Measurements from ENCODE around the gene CDC6. TPM values are rescaled to one million over a fixed set of nuclear protein-coding genes. Genes with fewer than 3 reads are reported as not detected.

Gene CDC6
- total and polyA plus RNA-seq, 2 of the 8 experiments (the other 6 are each of a cell fraction or from before 2014, with no cell fraction given) = 50.5 to 140 TPM

DNA sequence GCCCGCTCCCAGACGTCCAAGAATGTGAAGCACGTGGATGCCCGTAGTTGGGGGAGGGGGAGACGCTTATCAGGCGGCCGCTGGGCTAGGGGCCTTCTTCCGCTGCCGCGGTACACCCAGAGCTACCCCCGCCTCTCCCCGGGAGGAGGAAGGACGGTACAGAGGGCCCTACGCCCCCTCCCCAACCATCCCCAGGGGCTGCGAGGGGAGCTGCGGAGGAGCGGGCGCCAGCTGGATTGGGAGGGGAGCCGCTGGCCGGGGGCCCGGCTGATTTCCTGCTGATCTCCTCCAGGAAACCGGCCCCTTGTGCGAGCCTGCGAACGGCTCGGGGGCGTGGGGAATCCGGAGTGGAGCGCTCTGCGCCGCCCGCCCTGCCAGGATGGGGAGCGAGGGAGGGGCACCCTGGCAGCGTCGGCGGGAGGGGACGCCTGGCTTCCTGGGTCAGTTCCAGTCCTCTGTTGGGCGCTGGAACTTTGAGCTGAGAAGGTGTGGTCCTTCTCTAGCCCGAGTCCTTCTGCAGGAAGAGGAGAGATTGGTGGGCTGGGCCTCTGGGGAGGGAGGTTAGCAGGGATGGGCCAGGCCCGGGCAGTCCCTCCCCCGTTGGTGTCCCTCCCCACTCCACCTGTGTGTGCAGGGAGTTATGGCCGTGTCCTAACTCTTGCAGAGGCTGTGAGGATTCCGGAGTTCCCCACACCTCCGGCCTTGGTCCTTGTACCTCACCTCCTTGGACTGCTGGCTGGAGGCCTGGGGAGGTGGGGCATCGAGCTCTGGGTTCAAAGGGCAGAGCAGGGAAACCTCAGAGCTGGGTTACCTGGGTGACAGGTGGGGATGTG, 57.7 kb downstream of the CDC6 start (continued):
- TF ChIP-seq YY1 (IDR thresholded peaks at IDR 0.05; ENCODE audit: low read depth, low read length) = no peak
- TF ChIP-seq GTF2F1 (IDR thresholded peaks at IDR 0.05; ENCODE audit: borderline replicate concordance, low read depth, low read length) = no peak
- no peak for TF ChIP-seq CBX5 (IDR thresholded peaks at IDR 0.05; ENCODE audit: low read depth, low read length)
- peak; percentile 71; the same call in 1 of the 2 replicates for TF ChIP-seq SP1 (IDR thresholded peaks at IDR 0.05; ENCODE audit: low read depth, low read length)
- TF ChIP-seq NANOG (IDR thresholded peaks at IDR 0.05; ENCODE audit: insufficient read depth, low read depth, low read length, poor library complexity, severe bottlenecking) = no peak
- TF ChIP-seq CBX8 (IDR thresholded peaks at IDR 0.05; ENCODE audit: borderline replicate concordance, low read depth, low read length) = no peak
- TF ChIP-seq TBP (IDR thresholded peaks at IDR 0.05; ENCODE audit: low read depth, low read length) = peak; percentile 36; the same call in 1 of the 2 replicates
- 0 out of 2 replicates have a peak, but pooled peaks have one; percentile 50 for TF ChIP-seq TCF12 (IDR thresholded peaks at IDR 0.05; ENCODE audit: low read depth, low read length)
- TF ChIP-seq POLR2A (IDR thresholded peaks at IDR 0.05; ENCODE audit: control extremely low read depth in 1 of 2, low read depth in 2 of 2, low read length in 2 of 2) = no peak; a peak in 1 of 3 replicates
- peak in 1 of 2 experiments; percentile 35; a peak in 1 of 3 replicates for TF ChIP-seq EP300 (IDR thresholded peaks at IDR 0.05; ENCODE audit: borderline replicate concordance in 1 of 2, low read depth in 2 of 2, low read length in 2 of 2)
- TF ChIP-seq CHD1 (IDR thresholded peaks at IDR 0.05; ENCODE audit: low read depth, low read length) = no peak
- TF ChIP-seq SP4 (IDR thresholded peaks at IDR 0.05; ENCODE audit: low read length) = no peak
- no peak for TF ChIP-seq RFX5 (IDR thresholded peaks at IDR 0.05; ENCODE audit: borderline replicate concordance, low read depth, low read length)
- no peak for TF ChIP-seq CEBPB (IDR thresholded peaks at IDR 0.05; ENCODE audit: low read depth, low read length)
- TF ChIP-seq TAF7 (optimal IDR thresholded peaks at IDR 0.05; ENCODE audit: borderline replicate concordance, low read depth, low read length) = no peak
- no peak for TF ChIP-seq JUND (IDR thresholded peaks at IDR 0.05; ENCODE audit: low read length)
- TF ChIP-seq KDM5A (IDR thresholded peaks at IDR 0.05; ENCODE audit: low read length) = no peak
- TF ChIP-seq JUN (IDR thresholded peaks at IDR 0.05; ENCODE audit: low read depth, low read length) = no peak
- TF ChIP-seq, protein P1, sequence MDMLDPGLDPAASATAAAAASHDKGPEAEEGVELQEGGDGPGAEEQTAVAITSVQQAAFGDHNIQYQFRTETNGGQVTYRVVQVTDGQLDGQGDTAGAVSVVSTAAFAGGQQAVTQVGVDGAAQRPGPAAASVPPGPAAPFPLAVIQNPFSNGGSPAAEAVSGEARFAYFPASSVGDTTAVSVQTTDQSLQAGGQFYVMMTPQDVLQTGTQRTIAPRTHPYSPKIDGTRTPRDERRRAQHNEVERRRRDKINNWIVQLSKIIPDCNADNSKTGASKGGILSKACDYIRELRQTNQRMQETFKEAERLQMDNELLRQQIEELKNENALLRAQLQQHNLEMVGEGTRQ (IDR thresholded peaks at IDR 0.05; ENCODE audit: low read length) = 0 out of 2 replicates have a peak, but pooled peaks have one; percentile 20
- TF ChIP-seq TEAD4 (IDR thresholded peaks at IDR 0.05; ENCODE audit: low read depth, low read length) = peak; percentile 96
- TF ChIP-seq SRF (IDR thresholded peaks at IDR 0.05; ENCODE audit: low read depth, low read length) = no peak
- peak; percentile 20; the same call in 1 of the 2 replicates for TF ChIP-seq CREB1 (IDR thresholded peaks at IDR 0.05)
- TF ChIP-seq CHD2 (IDR thresholded peaks at IDR 0.05; ENCODE audit: low read length) = no peak
- TF ChIP-seq BACH1 (IDR thresholded peaks at IDR 0.05; ENCODE audit: low read length) = no peak
